ENCODE results near the gene ARL6. TPM values are rescaled to one million over a fixed set of nuclear protein-coding genes. Genes with fewer than 3 reads are reported as not detected.

The ARL6 gene
- total and polyA plus RNA-seq, 9 of the 15 experiments (the other 6 are each of a cell fraction or from before 2014, with no cell fraction given): 0.91 to 2.9 (median 2.3) TPM

- no peak overlapping the region for H3K4me3 ChIP-seq
- no peak overlapping the region for H3K4me2 ChIP-seq (ENCODE audit: insufficient read depth, low read length)
- no peaks in the 10 kb centered on the region for H3K9me1 ChIP-seq (ENCODE audit: control insufficient read depth, insufficient read depth, low read length)
- POLR2A ChIA-PET: no interaction called here
- no peaks in the 10 kb centered on the region for H3K36me3 ChIP-seq (ENCODE audit: control insufficient read depth, insufficient read depth, low read length)
- peaks cover 0 to 6% of the 10 kb centered on the region in 2 experiments; a peak in 2 of 5 replicates for H3K4me1 ChIP-seq (replicated peaks in 1 of 2; ENCODE audit: control insufficient read depth in 2 of 2, insufficient read depth in 2 of 2, low read length in 2 of 2)
- TF ChIP-seq SMAD1 (IDR thresholded peaks at IDR 0.05; ENCODE audit: low read depth, low read length, partially characterized antibody): no peak
- TF ChIP-seq EHMT2 (IDR thresholded peaks at IDR 0.05): no peak
- no peak for TF ChIP-seq BRD4 (IDR thresholded peaks at IDR 0.05)
- TF ChIP-seq KAT2B (IDR thresholded peaks at IDR 0.05; ENCODE audit: low read depth, low read length): no peak
- TF ChIP-seq GMEB1 (CRISPR knock-in tag; IDR thresholded peaks at IDR 0.05): no peak
- TF ChIP-seq FOXJ3 (CRISPR knock-in tag; IDR thresholded peaks at IDR 0.05): no peak
- TF ChIP-seq HDAC2 (IDR thresholded peaks at IDR 0.05): no peak
- no peak for TF ChIP-seq ZNF280A (IDR thresholded peaks at IDR 0.05; ENCODE audit: low read depth, partially characterized antibody)
- TF ChIP-seq ZNF444 (CRISPR knock-in tag; IDR thresholded peaks at IDR 0.05): no peak
- TF ChIP-seq ZHX1 (conservative IDR thresholded peaks at IDR 0.05; ENCODE audit: low read length): no peak
- peaks cover 0 to 16% of the 10 kb centered on the region in 2 experiments; a peak in 4 of 5 replicates for H3K27me3 ChIP-seq (ENCODE audit: control insufficient read depth in 2 of 2, insufficient read depth in 2 of 2, low read length in 2 of 2)
- CTCF ChIA-PET (ENCODE audit: low intra/inter-chr PET ratio): no interaction called here
- no peak for DNase-seq (ENCODE audit: extremely low read depth in 1 of 4, low spot score in 3 of 4)
- FAIRE-seq: no peak
- H3K79me2 ChIP-seq (ENCODE audit: control insufficient read depth, insufficient read depth, low read length): no peaks in the 10 kb centered on the region
- intact Hi-C loops (cut with micrococcal nuclease): no loop called here
- ATAC-seq: no peak
- H3K27ac ChIP-seq (ENCODE audit: extremely low read depth, low read depth, low read length): no peak overlapping the region
- no TSS peak for BruUV-seq (replicated peaks)
- no peak overlapping the region for H2AFZ ChIP-seq (ENCODE audit: low read depth, low read length)
- no peak overlapping the region for H3K9ac ChIP-seq (ENCODE audit: insufficient read depth in 1 of 2, low read depth in 2 of 2, low read length in 2 of 2)
- in situ Hi-C loops (cut with MboI): no loop called here
- WGBS (ENCODE audit: insufficient coverage, low coverage, missing lambda C conversion rate): 0% methylated on average over 2 of the region's 2 CpGs
- H3K9me3 ChIP-seq (replicated peaks; ENCODE audit: control insufficient read depth, insufficient read depth, low read depth, low read length): no peaks in the 10 kb centered on the region
- no peaks in the 10 kb centered on the region for H4K20me1 ChIP-seq (replicated peaks; ENCODE audit: control insufficient read depth, insufficient read depth, low read length)
Observed at GRCh38 chr3:97816811-97817210, 52.3 kb downstream of the ARL6 start.
